HG03521 (cell line): ENCODE results near the gene TM9SF4.
"Not testable (repeated sequence)": the region's sequence is repeated elsewhere in the genome, so short reads cannot be mapped to it uniquely, and the experiment has no call there.

Experiments used
- ATAC-seq: cut with Tn5 transposase; IDR thresholded peaks from one replicate; pipeline ENCODE4 v1.9.1; 2021; ENCODE audit warnings: mild to moderate bottlenecking, moderate library complexity; ENCODE audit not compliant: unreplicated experiment

Gene TM9SF4

DNA sequence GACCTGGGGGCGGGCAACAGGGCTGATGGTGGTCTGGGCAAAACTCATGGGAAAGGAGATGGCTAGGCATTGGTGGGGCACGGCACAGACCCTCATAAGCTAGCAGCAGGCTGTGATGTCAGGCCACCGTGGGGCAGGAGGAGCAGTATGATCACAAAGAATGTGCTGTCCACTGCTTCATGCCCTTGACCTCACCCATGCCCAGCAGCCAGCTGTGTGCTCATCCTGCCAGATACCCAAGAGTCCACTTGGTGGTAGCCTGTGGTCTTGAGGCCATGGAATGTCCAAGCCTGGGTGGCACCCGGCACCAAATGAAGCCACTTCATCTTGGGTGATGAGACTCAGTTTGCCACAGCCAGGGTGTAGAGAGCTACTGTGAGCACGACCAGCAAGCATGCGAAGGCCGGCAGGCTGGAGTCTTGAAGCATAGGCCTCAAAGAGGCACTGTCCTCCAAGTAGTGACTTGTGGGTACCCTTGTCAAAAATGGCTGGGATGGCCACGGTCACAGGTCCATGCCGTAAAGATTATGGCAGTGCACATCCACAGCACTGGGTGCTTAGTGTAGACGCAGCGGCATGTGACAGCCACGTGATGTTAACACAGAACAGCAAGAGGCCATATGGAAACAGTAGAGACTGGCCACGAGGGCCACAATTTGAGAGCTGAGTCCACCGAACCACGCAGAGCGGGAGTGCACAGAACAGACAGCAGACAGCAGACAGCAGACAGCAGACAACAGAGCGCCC lies 79.0 kb downstream of the TM9SF4 start:
- no peak for ATAC-seq

DNA sequence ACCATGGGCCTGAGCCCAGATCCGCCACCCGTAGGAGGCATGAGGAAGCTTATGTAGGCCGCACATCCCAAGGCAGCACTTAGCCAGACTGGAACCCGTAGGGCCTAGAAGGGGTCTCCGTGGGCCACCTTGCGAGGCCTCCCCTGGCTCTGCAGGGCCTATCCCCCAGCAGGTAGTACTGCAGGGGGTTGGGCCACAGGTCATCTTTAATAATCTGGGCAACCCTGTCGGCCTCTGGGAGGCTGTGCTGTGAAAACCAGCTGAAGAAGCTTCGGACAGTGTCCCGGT lies 79.6 kb downstream of the TM9SF4 start:
- no peak for ATAC-seq

DNA sequence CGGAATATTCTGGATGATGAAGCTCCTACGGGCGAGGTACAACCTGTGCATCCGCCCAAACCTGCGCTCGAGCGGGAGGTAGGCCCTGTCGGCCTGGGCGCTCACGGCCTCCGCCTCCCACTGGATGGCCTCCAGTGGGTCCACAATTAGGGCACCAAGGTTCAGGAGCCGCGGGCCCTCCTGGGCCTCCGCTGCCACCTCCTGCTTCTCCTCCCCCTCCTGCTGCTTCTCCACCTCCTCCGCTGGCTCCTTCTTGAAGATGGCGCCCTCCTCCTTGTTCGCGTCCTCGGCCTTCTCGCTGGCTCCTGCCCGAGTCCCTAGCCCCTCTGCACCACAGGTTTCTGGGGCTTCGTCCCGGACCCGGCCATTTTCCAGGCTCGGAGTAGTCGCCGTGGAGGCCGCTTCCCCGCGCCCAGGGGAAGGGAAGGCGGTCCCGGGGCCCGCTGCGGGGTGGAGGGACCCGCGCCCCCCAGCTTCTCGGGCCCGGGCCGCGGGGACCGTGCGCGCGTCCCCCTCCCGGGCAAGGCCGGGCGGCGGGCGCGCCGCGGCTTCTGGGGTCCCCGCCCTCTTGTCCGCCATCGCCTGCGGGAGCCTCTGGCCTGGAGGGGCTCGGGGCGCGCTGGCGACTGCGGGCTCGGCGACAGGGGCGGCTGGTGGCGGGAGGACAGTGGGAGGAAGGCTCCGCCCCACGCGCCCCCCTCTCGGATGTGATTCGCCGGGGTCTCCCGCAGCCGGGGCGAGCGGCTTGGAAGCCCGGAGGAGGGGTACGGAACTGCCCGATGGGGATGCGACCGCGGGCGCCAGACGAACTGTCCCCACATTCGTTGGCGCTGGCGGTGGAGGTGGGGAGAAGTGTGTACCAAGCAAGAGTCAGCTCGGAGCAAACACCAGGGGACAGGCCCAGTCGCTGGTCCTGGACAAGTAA lies 80.4 kb downstream of the TM9SF4 start:
- ATAC-seq, result no peak

DNA sequence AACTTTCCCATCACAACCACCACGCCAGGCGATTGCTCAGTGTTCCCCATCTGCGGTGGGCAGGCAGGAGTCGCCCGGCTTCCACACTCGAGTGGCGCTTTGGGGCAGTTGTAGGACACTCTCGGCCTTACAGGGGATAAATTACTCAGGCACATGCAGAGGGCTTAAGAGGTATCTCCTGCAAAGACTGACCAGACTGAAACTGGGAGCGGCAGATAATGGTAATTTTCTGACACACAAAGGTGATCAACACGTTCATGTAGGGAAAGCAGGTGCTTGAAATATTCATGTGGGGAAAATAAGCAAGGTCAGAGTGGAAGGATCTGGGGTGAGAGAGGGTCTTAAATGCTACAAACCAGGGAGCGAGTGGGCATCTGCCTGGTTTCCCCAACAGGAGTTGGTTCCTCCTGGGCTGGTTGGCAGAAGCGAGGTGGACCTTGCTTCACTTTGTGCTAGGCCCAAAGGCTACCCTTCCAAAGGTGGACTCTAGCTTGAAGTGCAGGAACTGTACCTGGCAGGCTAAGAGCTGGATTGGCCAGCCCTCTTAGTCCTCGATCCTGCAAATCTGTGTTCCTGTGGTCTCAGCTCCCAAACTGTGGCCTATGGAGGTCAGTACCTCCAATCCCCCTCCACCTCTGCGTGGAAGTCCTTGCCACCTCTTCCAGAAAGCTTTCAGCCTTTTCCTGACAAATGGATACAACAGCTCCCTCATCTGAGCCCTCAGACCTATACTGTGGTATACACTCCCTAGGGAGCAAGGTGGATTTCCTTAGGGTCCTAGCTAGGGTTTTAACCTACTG lies 81.3 kb downstream of the TM9SF4 start:
- no peak for ATAC-seq

DNA sequence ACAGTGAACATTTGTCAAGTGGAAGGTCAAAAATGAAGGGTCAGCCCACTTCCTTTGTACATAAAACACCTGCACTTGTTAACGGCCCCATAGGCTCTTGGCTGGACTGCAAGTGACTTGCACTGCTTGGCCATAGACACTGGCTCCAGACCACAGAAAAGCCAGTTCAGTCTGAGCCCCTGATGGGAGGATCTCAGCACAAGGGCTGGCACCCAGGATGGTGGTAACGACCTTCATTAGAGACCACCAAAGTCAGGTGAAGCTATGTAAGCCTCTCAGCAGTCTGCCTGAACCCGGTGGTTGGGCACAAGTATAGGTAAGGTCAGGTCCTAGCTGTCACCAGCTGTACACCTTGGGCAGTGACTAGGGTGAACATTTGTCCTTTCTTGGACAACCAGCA lies 81.9 kb downstream of the TM9SF4 start:
- no peak for ATAC-seq

DNA sequence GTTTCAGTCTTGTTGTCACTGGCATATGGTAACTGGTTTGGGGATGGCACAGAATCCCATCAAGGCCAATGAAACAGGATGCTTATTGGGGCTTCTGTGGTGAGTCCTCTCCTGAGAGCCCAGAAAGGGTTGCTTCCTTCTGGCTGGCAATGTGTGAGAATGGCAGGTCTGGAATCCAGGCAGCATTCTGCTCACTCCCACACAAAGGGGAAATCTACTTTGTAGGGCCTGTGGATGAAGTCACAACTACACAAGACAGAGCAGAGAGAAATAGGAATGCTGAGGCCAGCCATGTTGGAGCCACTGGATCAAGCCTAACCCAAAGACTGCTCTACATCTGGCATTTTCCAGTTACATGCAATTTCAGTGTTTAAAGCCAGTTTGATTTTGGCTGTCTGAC lies 82.4 kb downstream of the TM9SF4 start:
- no peak for ATAC-seq

DNA sequence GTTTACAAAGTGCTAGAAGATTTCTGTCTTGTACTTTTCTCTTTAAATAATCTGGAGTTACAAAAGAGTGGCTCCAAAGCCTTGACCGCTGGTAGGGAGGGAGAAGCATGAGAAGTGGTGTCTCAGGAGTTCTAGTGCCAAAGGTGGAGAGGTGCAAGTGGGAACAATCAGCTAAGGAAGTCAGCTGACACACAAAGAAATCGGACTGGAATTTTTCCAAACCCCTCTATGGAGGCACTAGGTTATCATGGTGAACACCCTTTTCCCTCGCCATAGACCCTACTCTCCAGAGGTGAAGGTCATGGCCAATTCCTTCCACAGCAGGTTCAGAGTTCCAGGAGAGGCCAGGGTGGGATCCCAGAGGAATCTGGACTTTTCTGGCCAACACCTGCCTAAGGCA lies 83.2 kb downstream of the TM9SF4 start:
- ATAC-seq, result no peak

DNA sequence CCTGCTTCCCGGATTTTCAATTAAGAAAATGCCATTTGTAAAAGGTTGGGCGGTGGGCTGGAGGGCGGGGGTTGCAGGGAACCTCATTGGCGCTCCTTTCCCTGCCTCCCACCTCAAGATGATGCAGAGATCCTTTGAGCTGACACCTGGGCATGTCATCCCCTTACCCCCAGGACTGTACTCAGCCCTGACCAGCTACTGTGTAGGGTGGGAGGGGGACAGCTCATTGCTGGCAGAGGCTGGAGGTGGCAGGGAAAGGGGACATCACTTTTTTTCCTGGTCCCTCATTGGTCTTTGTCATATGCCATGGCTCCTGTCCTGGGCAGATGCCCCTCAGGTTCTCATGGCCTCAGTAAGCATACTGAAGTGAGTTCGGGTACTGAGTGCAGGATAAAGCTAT lies 83.8 kb downstream of the TM9SF4 start:
- ATAC-seq, result not testable (repeated sequence)

DNA sequence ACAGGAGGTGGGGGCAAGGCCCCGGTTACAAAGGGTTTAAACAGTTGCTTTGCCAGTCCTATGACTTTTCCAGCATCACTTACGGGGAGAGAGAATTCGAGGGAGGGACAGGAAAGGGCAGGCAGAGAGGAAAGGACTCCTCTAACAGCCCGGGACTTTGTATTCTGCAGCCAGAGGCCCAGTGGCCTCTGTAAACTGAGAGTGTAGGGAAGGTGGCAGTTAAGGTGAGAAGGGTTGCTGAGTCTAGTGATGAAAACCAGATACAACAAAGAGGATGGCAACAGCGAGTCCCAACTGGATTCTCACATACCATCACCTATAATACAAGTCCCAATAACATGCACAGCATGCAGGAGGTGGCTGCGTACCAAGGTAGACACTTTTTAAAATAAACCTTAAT lies 84.5 kb downstream of the TM9SF4 start:
- no peak for ATAC-seq

DNA sequence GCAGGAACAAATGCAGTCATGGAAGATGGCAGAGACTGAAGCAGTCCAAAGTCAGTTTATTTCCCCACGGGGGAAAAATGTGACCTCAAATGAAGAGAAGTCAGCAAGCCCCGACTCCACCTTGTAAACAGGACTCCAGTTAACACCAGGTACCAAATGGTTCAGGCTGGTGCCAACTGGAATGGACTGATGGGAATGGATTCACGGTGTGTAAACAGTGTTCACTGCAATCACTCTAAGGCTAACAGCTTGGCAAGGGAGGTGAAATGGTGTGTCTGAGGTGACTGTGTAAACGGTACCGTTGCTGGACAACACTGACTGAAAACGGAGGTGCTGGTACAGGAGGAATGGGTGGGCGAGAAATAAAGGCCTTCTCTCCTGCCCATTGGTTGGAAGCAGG lies 86.1 kb downstream of the TM9SF4 start:
- ATAC-seq, result no peak

DNA sequence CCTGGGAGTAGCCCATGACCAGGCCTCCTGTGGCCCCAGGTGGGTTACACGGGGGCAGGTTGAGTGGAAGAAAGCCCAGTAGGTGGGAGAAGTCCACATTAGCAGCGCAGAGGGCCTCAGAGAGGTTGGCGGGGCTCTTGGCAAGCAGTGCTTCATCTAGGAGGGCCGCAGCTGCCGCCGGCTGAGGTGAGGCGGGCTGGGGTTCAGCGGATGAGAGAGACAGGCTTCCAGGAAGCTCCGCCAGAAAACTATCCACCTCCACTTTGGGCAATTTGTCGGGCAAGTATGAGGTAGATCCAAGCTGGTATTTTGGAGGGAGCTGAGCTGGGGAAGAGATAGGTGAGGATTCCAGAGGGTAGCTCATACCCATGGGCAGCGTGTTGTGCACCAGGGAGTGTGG lies 87.1 kb downstream of the TM9SF4 start:
- ATAC-seq, result not testable (repeated sequence)

DNA sequence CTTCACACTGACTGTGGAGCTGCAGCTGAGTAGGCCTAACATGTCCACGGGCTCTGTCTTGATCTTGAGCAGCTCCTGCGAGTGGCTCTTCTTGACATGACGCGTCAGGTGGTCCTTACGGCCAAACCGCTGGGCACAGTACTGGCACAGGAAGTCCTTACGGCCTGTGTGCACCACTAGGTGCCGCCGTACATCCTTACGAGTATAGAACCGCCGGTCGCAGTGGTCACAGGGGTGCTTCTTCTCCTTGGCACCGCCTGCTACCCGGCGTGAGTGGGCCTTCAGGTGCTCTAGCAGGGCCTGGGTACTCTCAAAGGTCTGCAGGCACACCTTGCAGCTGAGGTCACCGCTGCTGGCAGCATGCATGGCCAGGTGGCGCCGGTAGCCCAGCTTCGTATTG lies 87.6 kb downstream of the TM9SF4 start:
- ATAC-seq, result not testable (repeated sequence)

DNA sequence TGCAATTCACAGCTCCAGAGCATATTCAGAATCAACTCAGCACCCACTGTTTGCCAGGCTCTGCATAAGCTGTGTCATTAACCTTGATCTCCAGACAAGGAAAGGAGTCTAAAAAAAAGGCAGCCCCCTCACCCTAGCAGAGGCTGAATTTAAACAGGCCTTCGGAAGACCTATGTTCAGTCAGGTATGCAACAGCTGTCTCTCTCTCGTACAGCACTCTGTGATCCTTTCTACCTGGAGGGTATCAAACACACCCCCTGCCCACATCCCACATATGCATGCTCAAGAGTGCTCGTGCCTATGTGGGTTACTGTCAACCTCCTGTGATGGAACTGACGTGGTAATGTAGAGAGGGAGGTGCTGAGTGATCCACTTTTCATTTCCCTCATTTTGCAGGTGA lies 89.5 kb downstream of the TM9SF4 start:
- ATAC-seq, result no peak

DNA sequence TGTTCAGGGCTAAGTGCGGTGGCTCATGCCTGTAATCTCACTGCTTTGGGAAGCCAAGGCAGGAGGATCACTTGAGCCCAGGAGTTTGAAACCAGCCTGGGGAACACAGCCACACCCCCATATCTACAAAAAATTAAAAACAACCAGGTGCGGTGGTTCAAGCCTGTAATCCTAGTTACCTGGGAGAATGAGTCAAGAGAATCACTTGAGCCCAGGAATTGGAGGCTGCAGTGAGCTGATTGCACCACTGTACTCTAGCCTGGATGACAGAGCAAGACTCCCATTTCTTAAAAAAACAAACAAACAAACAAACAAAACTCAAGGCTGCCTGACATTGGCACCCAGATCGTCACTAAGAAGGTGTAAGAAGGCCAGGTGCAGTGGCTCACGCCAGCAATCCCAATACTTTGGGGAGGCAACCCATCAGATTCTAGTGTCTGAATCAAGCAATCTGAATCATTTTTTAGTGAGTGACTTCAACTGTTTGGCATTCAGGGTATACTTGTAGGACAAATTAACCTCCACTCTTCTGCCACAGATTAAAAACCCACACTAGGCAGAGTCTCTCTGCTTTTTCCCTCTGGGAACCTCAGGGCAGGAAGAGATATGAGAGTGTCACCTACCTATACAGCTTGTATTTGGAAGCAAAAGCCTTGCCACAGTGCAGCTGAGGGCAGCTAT lies 91.9 kb downstream of the TM9SF4 start:
- ATAC-seq, result no peak

DNA sequence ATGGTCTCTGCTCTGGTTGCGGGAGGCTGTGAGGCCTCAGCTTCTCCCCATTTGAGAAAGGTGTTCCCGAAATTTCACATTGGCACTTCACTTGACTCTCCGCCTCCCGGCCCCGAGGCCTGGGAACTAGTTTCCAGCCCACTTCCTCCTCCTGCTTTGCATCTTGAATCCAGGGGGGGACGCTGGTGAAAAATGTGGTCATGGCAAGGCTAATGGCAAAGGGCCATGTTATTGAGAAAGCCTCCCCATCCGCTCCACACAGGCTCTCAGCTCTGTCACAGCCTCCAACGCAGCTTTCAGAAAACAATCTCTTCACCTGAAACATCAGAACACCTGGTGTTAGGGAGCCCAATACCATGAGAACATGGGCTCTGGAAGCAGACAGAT lies 92.5 kb downstream of the TM9SF4 start:
- no peak for ATAC-seq

DNA sequence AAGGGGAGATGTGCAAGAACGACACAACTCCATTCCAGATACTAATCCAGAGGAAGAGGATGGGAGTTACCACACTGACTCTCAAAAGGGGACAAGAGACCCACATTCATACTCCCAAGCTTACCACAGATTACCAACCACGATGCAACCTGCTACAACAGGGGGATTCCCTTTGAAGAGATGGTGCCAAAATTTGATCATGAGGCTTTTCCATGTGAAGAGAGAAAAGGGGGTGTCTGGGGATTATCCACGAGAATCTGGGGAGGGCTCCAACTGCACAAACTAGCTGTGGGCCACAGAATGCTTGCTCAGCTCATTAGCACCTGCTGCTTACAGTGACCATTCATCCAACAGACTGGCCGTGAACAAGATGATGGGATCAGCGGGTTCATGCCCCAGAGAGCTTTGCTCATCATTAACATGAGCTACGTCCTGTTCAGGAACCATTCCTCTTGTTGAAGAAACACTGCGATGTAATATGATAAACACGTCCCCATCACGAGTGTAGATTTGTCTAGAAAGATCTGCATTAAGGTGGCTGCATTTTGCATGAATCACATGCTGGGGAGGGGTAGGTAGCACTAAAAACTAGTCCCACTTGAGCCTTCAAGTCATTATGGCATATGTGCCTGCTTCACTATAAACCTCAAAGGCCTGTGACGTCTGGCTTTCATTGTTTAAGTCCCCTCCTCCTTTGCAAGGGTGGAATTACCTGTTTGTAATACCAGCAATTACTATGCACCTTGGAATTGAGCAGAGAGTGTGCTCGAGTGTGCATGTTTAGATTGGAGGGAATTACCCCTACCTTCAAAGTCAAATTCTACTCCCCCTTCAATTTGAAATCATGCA lies 94.1 kb downstream of the TM9SF4 start:
- no peak for ATAC-seq

DNA sequence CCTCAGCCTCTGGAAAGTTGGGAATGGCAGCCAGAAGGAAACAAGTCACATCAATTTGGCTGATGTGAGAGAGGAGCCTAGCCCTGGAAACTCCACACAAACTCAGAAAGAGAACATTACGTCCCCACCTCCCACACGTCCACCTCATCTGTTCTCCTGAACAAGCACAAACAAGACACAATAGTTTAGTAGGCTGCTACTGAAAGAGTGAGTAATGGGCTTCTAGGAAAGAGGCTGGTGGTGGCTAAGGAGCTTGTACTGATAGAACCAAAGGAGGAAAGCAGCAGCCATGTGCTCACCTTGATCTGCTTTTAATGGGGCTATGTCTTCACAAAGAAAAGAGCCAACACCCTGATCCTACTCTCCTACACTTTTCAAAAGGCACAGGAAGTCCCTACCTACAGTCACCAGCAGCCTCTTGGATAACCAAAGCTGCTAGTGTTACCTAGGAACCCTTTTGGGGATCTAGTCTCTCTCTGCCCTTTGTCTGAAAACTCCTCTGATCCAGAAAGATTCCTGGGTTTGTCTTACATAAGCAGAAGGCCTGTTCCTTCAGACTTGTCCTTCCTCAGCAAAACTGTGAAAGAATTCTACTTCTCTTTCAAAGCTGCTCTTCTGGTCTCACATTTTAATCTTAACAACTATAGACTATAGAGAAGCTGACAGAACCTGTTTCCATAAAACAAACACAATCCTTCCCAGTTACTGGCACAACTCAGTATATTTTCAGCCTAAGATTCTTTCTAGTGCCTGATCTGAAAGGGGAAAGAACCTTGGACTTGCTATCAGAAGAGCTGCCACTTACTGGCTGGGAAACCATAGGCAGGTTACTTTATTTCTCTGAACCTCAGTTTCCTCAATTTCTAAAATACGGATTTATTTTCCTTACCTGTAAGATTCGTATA lies 94.9 kb downstream of the TM9SF4 start:
- ATAC-seq, result no peak

DNA sequence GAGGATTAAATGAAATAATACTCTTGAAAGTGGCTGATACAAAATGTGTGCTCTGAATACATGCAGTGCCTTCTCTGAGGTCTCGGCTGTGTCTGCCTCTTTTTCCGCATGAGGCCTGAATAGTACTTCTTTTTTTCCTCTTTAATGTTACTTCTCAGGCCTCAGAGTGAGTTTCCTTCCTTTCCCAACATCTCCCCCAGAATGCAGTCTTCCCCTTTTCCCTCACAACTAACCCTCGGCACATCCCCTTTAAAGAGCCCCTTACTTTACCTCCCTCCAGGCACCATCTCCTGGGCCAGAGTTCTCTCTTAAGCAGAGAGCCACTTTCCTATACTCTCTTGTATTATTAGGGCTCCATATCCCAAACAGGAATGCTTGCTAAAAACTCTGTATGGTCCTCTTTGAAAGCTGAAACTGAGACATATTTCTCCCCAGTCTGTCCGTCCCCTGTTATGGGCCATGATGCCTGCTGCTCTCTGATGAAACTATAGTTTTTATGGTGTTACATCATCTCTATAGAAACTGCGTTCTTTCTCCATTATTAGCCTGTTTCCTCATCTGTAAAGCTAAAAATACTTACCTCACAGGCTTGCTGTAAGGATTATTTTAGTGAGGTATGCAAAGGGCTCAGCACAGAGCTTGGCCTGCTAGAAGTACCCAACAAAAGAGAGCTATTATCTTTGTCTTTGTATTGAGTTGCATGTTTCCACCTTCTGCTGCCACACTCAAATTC lies 95.8 kb downstream of the TM9SF4 start:
- no peak for ATAC-seq
